K562 (cell line): ENCODE results near the gene PLEKHM2. TPM values are rescaled to one million over a fixed set of nuclear protein-coding genes. Genes with fewer than 3 reads are reported as not detected.

Experiments
- ATAC-seq: fragments of 200-7000 bp; cut with Tn5 transposase; 3 replicates; pipeline ENCODE4 v1.9.1; 2020; ENCODE audit warnings: moderate library complexity
- BruUV-seq: library from RNA; stranded (reverse); fragments of 400-500 nt; replicated peaks from 2 replicates; lab custom pipeline; 2021; lab: Mats Ljungman, UMichigan
- CTCF ChIA-PET: fragments of 300-600 bp; formaldehyde crosslinking; extraction: SDS; loops from one replicate; lab custom pipeline; 2021; ENCODE audit warnings: low intra/inter-chr PET ratio; lab: Yijun Ruan, JAX
- POLR2A ChIA-PET: fragments of 300-600, 350-650 bp; sonication (Branson Sonifier 250); formaldehyde crosslinking; extraction: SDS; loops from one replicate; lab custom pipeline; 2021; ENCODE audit warnings: antibody characterized with exemption, inconsistent platforms; lab: Yijun Ruan, JAX
- DNase-seq, 4 experiments: peaks; one replicate each; pipeline versions ENCODE4 v3.0.0 to v3.0.0-alpha.2; 2011 to 2018; ENCODE audit warnings: low spot score in 3 of 4, mixed read lengths in 3 of 4; ENCODE audit errors: extremely low read depth in 1 of 4
- FAIRE-seq: peaks from 2 replicates; lab custom pipeline; 2011; peaks lifted over from hg19 to GRCh38; lab: Jason Lieb, UNC
- H2AFZ ChIP-seq: 2 replicates; pipeline ENCODE4 v1.6.0; 2011; ENCODE audit warnings: low read depth, low read length, control low read depth, inconsistent platforms
- H3K27ac ChIP-seq: fragments of 200-600 bp; 3 replicates; pipeline ENCODE4 v1.8.0; 2011; ENCODE audit warnings: low read depth, mild to moderate bottlenecking, control low read depth, inconsistent platforms, low read length, moderate library complexity, mixed read lengths; ENCODE audit errors: extremely low read depth
- H3K27me3 ChIP-seq, 2 experiments: fragments of 300-600 bp in 1 of 2; 2 replicates in 1 of 2; 3 replicates in 1 of 2; pipeline versions ENCODE4 v1.6.0 to v1.8.0; 2011; ENCODE audit warnings: inconsistent platforms in 2 of 2, low read length in 2 of 2, mild to moderate bottlenecking in 1 of 2, mixed read lengths in 1 of 2, moderate library complexity in 1 of 2; ENCODE audit not compliant: control insufficient read depth in 2 of 2, insufficient read depth in 2 of 2
- H3K36me3 ChIP-seq: fragments of 300-600 bp; 3 replicates; pipeline ENCODE4 v1.8.0; 2011; ENCODE audit warnings: mild to moderate bottlenecking, low read length, inconsistent platforms; ENCODE audit not compliant: control insufficient read depth, insufficient read depth
- H3K4me1 ChIP-seq, 2 experiments: fragments of 200-600 bp in 1 of 2; replicated peaks in 1 of 2; 2 replicates in 1 of 2; 3 replicates in 1 of 2; pipeline versions ENCODE4 v1.5.1 to v1.8.0; 2011; ENCODE audit warnings: inconsistent platforms in 2 of 2, low read length in 2 of 2, mild to moderate bottlenecking in 1 of 2, mixed read lengths in 1 of 2, moderate library complexity in 1 of 2; ENCODE audit not compliant: control insufficient read depth in 2 of 2, insufficient read depth in 2 of 2
- H3K4me2 ChIP-seq: 2 replicates; pipeline ENCODE4 v1.6.1; 2011; ENCODE audit warnings: low read length, control low read depth, inconsistent platforms, mixed read lengths; ENCODE audit not compliant: insufficient read depth
- H3K4me3 ChIP-seq: fragments of 200-600 bp; sonication (generic), shearing (Covaris generic); 2 replicates; pipeline ENCODE4 v1.5.1; 2016; ENCODE audit warnings: control low read depth, inconsistent platforms
- H3K79me2 ChIP-seq: fragments of 200-600 bp; 3 replicates; pipeline ENCODE4 v1.8.0; 2011; ENCODE audit warnings: low read length, inconsistent platforms; ENCODE audit not compliant: control insufficient read depth, insufficient read depth
- H3K9ac ChIP-seq, 2 experiments: 2 replicates each; pipeline versions ENCODE4 v1.6.0 to v1.6.1; 2011; ENCODE audit warnings: low read depth in 2 of 2, low read length in 2 of 2, control low read depth in 1 of 2, inconsistent platforms in 1 of 2, mild to moderate bottlenecking in 1 of 2, mixed read lengths in 1 of 2; ENCODE audit not compliant: insufficient read depth in 1 of 2
- H3K9me1 ChIP-seq: one replicate; pipeline ENCODE4 v1.6.0; 2011; ENCODE audit warnings: inconsistent platforms, mild to moderate bottlenecking, low read length, moderate library complexity; ENCODE audit not compliant: control insufficient read depth, insufficient read depth
- H3K9me3 ChIP-seq: replicated peaks from 2 replicates; pipeline ENCODE4 v1.5.1; 2011; ENCODE audit warnings: low read depth, low read length, inconsistent platforms; ENCODE audit not compliant: control insufficient read depth, insufficient read depth
- H4K20me1 ChIP-seq: replicated peaks from 2 replicates; pipeline ENCODE4 v1.6.1; 2011; ENCODE audit warnings: low read length, inconsistent platforms, mixed read lengths; ENCODE audit not compliant: control insufficient read depth, insufficient read depth
- BACH1 ChIP-seq: fragments of 200-800 bp; sonication (Bioruptor generic); IDR thresholded peaks from 2 replicates; pipeline ENCODE4 v1.6.1; 2016; ENCODE audit warnings: missing genetic modification characterization, missing compliant biosample characterization
- HDAC3 ChIP-seq: fragments of 450-650 bp; IDR thresholded peaks from 2 replicates; pipeline ENCODE4 v1.6.1; 2018; ENCODE audit warnings: borderline replicate concordance, mild to moderate bottlenecking, moderate library complexity; ENCODE audit not compliant: partially characterized antibody
- HDGF ChIP-seq: fragments of 450-650 bp; IDR thresholded peaks from 2 replicates; pipeline ENCODE4 v1.6.1; 2016
- KLF13 ChIP-seq: fragments of 450-650 bp; IDR thresholded peaks from 2 replicates; pipeline ENCODE4 v1.6.1; 2016; ENCODE audit warnings: missing genetic modification characterization, low read depth, mild to moderate bottlenecking, missing compliant biosample characterization, moderate library complexity, borderline replicate concordance
- NFXL1 ChIP-seq: fragments of 450-650 bp; formaldehyde crosslinking; IDR thresholded peaks from 2 replicates; pipeline ENCODE4 v1.4.0; 2021; ENCODE audit warnings: mild to moderate bottlenecking
- POLR2B ChIP-seq: fragments of 450-650 bp; IDR thresholded peaks from 2 replicates; pipeline ENCODE4 v1.6.1; 2018; ENCODE audit warnings: low read depth; ENCODE audit not compliant: partially characterized antibody
- TAF15 ChIP-seq: fragments of 200-400 bp; formaldehyde crosslinking; IDR thresholded peaks from 2 replicates; pipeline ENCODE4 v1.6.1; 2017; ENCODE audit warnings: mild to moderate bottlenecking, low read depth, low read length, moderate library complexity
- U2AF1 ChIP-seq: fragments of 200-400 bp; formaldehyde crosslinking; optimal IDR thresholded peaks from 2 replicates; pipeline ENCODE3; 2017; ENCODE audit warnings: mild to moderate bottlenecking, low read depth, low read length, moderate library complexity
- ZBED1 ChIP-seq: IDR thresholded peaks from 2 replicates; pipeline ENCODE4 v1.6.1; 2014
- ZNF121 ChIP-seq: sonication (generic); formaldehyde crosslinking; conservative IDR thresholded peaks from 2 replicates; pipeline ENCODE4 v1.8.0; 2022; ENCODE audit warnings: missing genetic modification reagents
- ZNF3 ChIP-seq: fragments of 250-450 bp; sonication (Bioruptor Pico); IDR thresholded peaks from 2 replicates; pipeline ENCODE4 v1.5.0; 2021; ENCODE audit warnings: mild to moderate bottlenecking, moderate library complexity
- ZNF354B ChIP-seq: fragments of 250-450 bp; sonication (Bioruptor Pico); IDR thresholded peaks from 2 replicates; pipeline ENCODE4 v1.4.0; 2020
- ZNF707 ChIP-seq: fragments of 250-450 bp; sonication (Bioruptor Pico); conservative IDR thresholded peaks from 2 replicates; pipeline ENCODE4 v1.8.0; 2022; ENCODE audit warnings: inconsistent platforms, mild to moderate bottlenecking, moderate library complexity
- WGBS: fragments of 100-300 bp; shearing (Covaris generic); methylation state at CpG from one replicate; pipeline ENCODE4 v1.1.6; 2016; ENCODE audit warnings: low coverage, mixed read lengths; ENCODE audit not compliant: insufficient coverage; ENCODE audit errors: missing lambda C conversion rate; 5-methylcytosine and 5-hydroxymethylcytosine counted together
- in situ Hi-C: fragments of 300-500 bp; cut with MboI; formaldehyde crosslinking; loops from 4 replicates; pipeline ENCODE4 v1.15.0; 2018; ENCODE audit warnings: inconsistent platforms, mixed read lengths
- intact Hi-C: fragments of 100-400 bp; cut with micrococcal nuclease; formaldehyde crosslinking; loops from 2 replicates; pipeline ENCODE4 v1.14.2; 2022
- polyA plus RNA-seq, 8 experiments: library from polyadenylated mRNA; depleted of rRNA in 4 of 8; stranded (reverse) in 5 of 8; unstranded in 3 of 8; fragments of >200 nt; fragmentation: Nextera tagmentation in 2 of 8; fragmentation: Illumina TruSeq in 1 of 8; extraction: Ambion mirVana in 2 of 8; extraction: Trizol in 1 of 8; gene quantifications; 2 replicates each; pipeline versions ENCODE4 v1.2.1 to v1.2.3, GENCODE V29; 2011 to 2014; ENCODE audit warnings: inconsistent platforms in 1 of 8, missing spikeins in 1 of 8
- total RNA-seq, 7 experiments: library from RNA; depleted of rRNA in 6 of 7; stranded (reverse); fragments of >200 nt in 6 of 7; fragmentation: Illumina TruSeq in 2 of 7; extraction: Trizol in 2 of 7; gene quantifications; 2 replicates each; pipeline versions ENCODE4 v1.2.1 to v1.2.3, GENCODE V29; 2011 to 2021; ENCODE audit warnings: low replicate concordance in 1 of 7
- TF ChIP-seq, protein P1 (sequence below): fragments of 250-450 bp; sonication (Bioruptor Pico); IDR thresholded peaks from 2 replicates; pipeline ENCODE4 v1.5.0; 2020; ENCODE audit warnings: mild to moderate bottlenecking

Gene PLEKHM2
- total and polyA plus RNA-seq, 9 of the 15 experiments (the other 6 are each of a cell fraction or from before 2014, with no cell fraction given), result 0.27 to 63.7 (median 33.2) TPM

- Histone ChIP-seq H3K9me1 (no peaks in the 10 kb centered on the region), H3K9ac (no peak overlapping the region), H2AFZ (no peak overlapping the region), H3K27me3 (no peaks in the 10 kb centered on the region), H4K20me1 (no peaks in the 10 kb centered on the region), H3K36me3 (peaks cover 20% of the 10 kb centered on the region; the same call in 2 of the 3 replicates), H3K9me3 (no peaks in the 10 kb centered on the region), H3K27ac (no peak overlapping the region), H3K4me3 (no peak overlapping the region), H3K79me2 (peaks cover 44% of the 10 kb centered on the region), H3K4me2 (no peak overlapping the region), H3K4me1 (peaks cover 0 to 5% of the 10 kb centered on the region in 2 experiments; a peak in 2 of 5 replicates)
- intact Hi-C loops (no loop called here), in situ Hi-C loops (no loop called here)
- WGBS, result 87% methylated on average over 15 of the region's 15 CpGs
- ChIA-PET CTCF (no interaction called here), POLR2A (interaction anchor here (0.8 to 1.3 kb wide), 2 partner anchors 12 to 16 kb away, joined by 3 to 4 read pairs; no protein-coding TSS in a partner anchor)
- no TSS peak for BruUV-seq
- ATAC-seq (no peak), FAIRE-seq (peak; percentile 44), DNase-seq (no peak)
- TF ChIP-seq KLF13, result no peak
- no peak for TF ChIP-seq HDAC3
- peak; percentile 84 for TF ChIP-seq ZNF121
Observed at GRCh38 chr1:15708486-15709137, 24.5 kb downstream of the PLEKHM2 start.

GRCh38 chr1:15709226-15709625, 25.1 kb downstream of the PLEKHM2 start:
- Histone ChIP-seq H3K27me3 (no peaks in the 10 kb centered on the region), H3K4me1 (peaks cover 0 to 5% of the 10 kb centered on the region in 2 experiments; a peak in 1 of 5 replicates), H4K20me1 (no peaks in the 10 kb centered on the region), H2AFZ (no peak overlapping the region), H3K4me3 (no peak overlapping the region), H3K27ac (no peak overlapping the region), H3K36me3 (peaks cover 20% of the 10 kb centered on the region; the same call in 2 of the 3 replicates), H3K4me2 (no peak overlapping the region), H3K9me3 (no peaks in the 10 kb centered on the region), H3K9ac (no peak overlapping the region), H3K9me1 (no peaks in the 10 kb centered on the region), H3K79me2 (peaks cover 40% of the 10 kb centered on the region)
- in situ Hi-C loops (no loop called here), intact Hi-C loops (no loop called here)
- no peak for ATAC-seq
- no TSS peak for BruUV-seq
- FAIRE-seq, result no peak
- 82% methylated on average over 4 of the region's 4 CpGs for WGBS
- CTCF ChIA-PET, result no interaction called here
- DNase-seq, result no peak
- POLR2A ChIA-PET, result interaction anchor here (0.7 to 1.3 kb wide), 2 partner anchors 9 to 16 kb away, joined by 3 to 4 read pairs; no protein-coding TSS in a partner anchor
- TF ChIP-seq ZNF707 (CRISPR knock-in tag), result no peak
- no peak for TF ChIP-seq POLR2B
- no peak for TF ChIP-seq NFXL1 (CRISPR knock-in tag)
- TF ChIP-seq, protein P1, sequence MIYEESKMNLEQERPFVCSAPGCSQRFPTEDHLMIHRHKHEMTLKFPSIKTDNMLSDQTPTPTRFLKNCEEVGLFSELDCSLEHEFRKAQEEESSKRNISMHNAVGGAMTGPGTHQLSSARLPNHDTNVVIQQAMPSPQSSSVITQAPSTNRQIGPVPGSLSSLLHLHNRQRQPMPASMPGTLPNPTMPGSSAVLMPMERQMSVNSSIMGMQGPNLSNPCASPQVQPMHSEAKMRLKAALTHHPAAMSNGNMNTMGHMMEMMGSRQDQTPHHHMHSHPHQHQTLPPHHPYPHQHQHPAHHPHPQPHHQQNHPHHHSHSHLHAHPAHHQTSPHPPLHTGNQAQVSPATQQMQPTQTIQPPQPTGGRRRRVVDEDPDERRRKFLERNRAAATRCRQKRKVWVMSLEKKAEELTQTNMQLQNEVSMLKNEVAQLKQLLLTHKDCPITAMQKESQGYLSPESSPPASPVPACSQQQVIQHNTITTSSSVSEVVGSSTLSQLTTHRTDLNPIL (CRISPR knock-in tag), result no peak
- TF ChIP-seq ZNF354B (CRISPR knock-in tag), result no peak
- no peak for TF ChIP-seq ZNF3 (CRISPR knock-in tag)
- no peak for TF ChIP-seq HDGF
- TF ChIP-seq U2AF1, result no peak
- TF ChIP-seq ZBED1, result no peak
- TF ChIP-seq TAF15, result no peak
- no peak for TF ChIP-seq BACH1
